ENCODE data around the gene ADAMTSL1.

ADAMTSL1 gene

GRCh38 chr9:18569941-18570630 lies 96.1 kb downstream of the ADAMTSL1 start:
- Histone ChIP-seq H3K36me3 (ENCODE audit: control insufficient read depth in 2 of 2, insufficient read depth in 2 of 2, low read length in 2 of 2) (no peaks in the 10 kb centered on the region), H3K9me3 (ENCODE audit: control insufficient read depth in 2 of 2, low read length in 2 of 2) (no peaks in the 10 kb centered on the region), H3K27ac (ENCODE audit: low read depth in 2 of 2, low read length in 2 of 2) (no peak overlapping the region), H3K4me1 (ENCODE audit: control insufficient read depth in 2 of 2, insufficient read depth in 2 of 2, low read length in 2 of 2) (no peaks in the 10 kb centered on the region), H3K9ac (ENCODE audit: low read depth in 1 of 2, low read length in 2 of 2) (no peak overlapping the region), H3K4me3 (ENCODE audit: low read length in 2 of 2) (no peak overlapping the region), H3K27me3 (ENCODE audit: control insufficient read depth in 2 of 2, insufficient read depth in 2 of 2, low read length in 2 of 2) (no peaks in the 10 kb centered on the region)

GRCh38 chr9:18573021-18573556 lies 99.1 kb downstream of the ADAMTSL1 start:
- Histone ChIP-seq H3K36me3 (ENCODE audit: control insufficient read depth in 2 of 2, insufficient read depth in 2 of 2, low read length in 2 of 2) (no peaks in the 10 kb centered on the region), H3K9ac (ENCODE audit: low read depth in 1 of 2, low read length in 2 of 2) (no peak overlapping the region), H3K4me1 (ENCODE audit: control insufficient read depth in 2 of 2, insufficient read depth in 2 of 2, low read length in 2 of 2) (no peaks in the 10 kb centered on the region), H3K27ac (ENCODE audit: low read depth in 2 of 2, low read length in 2 of 2) (no peak overlapping the region), H3K4me3 (ENCODE audit: low read length in 2 of 2) (no peak overlapping the region), H3K27me3 (ENCODE audit: control insufficient read depth in 2 of 2, insufficient read depth in 2 of 2, low read length in 2 of 2) (no peaks in the 10 kb centered on the region), H3K9me3 (ENCODE audit: control insufficient read depth in 2 of 2, low read length in 2 of 2) (no peaks in the 10 kb centered on the region)

GRCh38 chr9:18575686-18576085 lies 101.7 kb downstream of the ADAMTSL1 start:
- no peaks in the 10 kb centered on the region for H3K36me3 ChIP-seq (ENCODE audit: control insufficient read depth in 2 of 2, insufficient read depth in 2 of 2, low read length in 2 of 2)
- H3K4me1 ChIP-seq (ENCODE audit: control insufficient read depth in 2 of 2, insufficient read depth in 2 of 2, low read length in 2 of 2): no peaks in the 10 kb centered on the region
- H3K27me3 ChIP-seq (ENCODE audit: control insufficient read depth in 2 of 2, insufficient read depth in 2 of 2, low read length in 2 of 2): no peaks in the 10 kb centered on the region
- no peak overlapping the region for H3K27ac ChIP-seq (ENCODE audit: low read depth in 2 of 2, low read length in 2 of 2)
- no peaks in the 10 kb centered on the region for H3K9me3 ChIP-seq (ENCODE audit: control insufficient read depth in 2 of 2, low read length in 2 of 2)
- H3K4me3 ChIP-seq (ENCODE audit: low read length in 2 of 2): no peak overlapping the region
- no peak overlapping the region for H3K9ac ChIP-seq (ENCODE audit: low read depth in 1 of 2, low read length in 2 of 2)

GRCh38 chr9:18579536-18579935 lies 105.6 kb downstream of the ADAMTSL1 start:
- H3K27me3 ChIP-seq (ENCODE audit: control insufficient read depth in 2 of 2, insufficient read depth in 2 of 2, low read length in 2 of 2): no peaks in the 10 kb centered on the region
- H3K9ac ChIP-seq (ENCODE audit: low read depth in 1 of 2, low read length in 2 of 2): no peak overlapping the region
- no peaks in the 10 kb centered on the region for H3K4me1 ChIP-seq (ENCODE audit: control insufficient read depth in 2 of 2, insufficient read depth in 2 of 2, low read length in 2 of 2)
- no peak overlapping the region for H3K4me3 ChIP-seq (ENCODE audit: low read length in 2 of 2)
- no peaks in the 10 kb centered on the region for H3K9me3 ChIP-seq (ENCODE audit: control insufficient read depth in 2 of 2, low read length in 2 of 2)
- H3K27ac ChIP-seq (ENCODE audit: low read depth in 2 of 2, low read length in 2 of 2): no peak overlapping the region
- no peaks in the 10 kb centered on the region for H3K36me3 ChIP-seq (ENCODE audit: control insufficient read depth in 2 of 2, insufficient read depth in 2 of 2, low read length in 2 of 2)

GRCh38 chr9:18580151-18580550 lies 106.2 kb downstream of the ADAMTSL1 start:
- no peak overlapping the region for H3K9ac ChIP-seq (ENCODE audit: low read depth in 1 of 2, low read length in 2 of 2)
- no peaks in the 10 kb centered on the region for H3K36me3 ChIP-seq (ENCODE audit: control insufficient read depth in 2 of 2, insufficient read depth in 2 of 2, low read length in 2 of 2)
- H3K9me3 ChIP-seq (ENCODE audit: control insufficient read depth in 2 of 2, low read length in 2 of 2): no peaks in the 10 kb centered on the region
- H3K27ac ChIP-seq (ENCODE audit: low read depth in 2 of 2, low read length in 2 of 2): no peak overlapping the region
- H3K4me1 ChIP-seq (ENCODE audit: control insufficient read depth in 2 of 2, insufficient read depth in 2 of 2, low read length in 2 of 2): no peaks in the 10 kb centered on the region
- no peak overlapping the region for H3K4me3 ChIP-seq (ENCODE audit: low read length in 2 of 2)
- no peaks in the 10 kb centered on the region for H3K27me3 ChIP-seq (ENCODE audit: control insufficient read depth in 2 of 2, insufficient read depth in 2 of 2, low read length in 2 of 2)

GRCh38 chr9:18585996-18586395 lies 112.0 kb downstream of the ADAMTSL1 start:
- H3K9me3 ChIP-seq (ENCODE audit: control insufficient read depth in 2 of 2, low read length in 2 of 2): peaks cover 0 to 2% of the 10 kb centered on the region in 2 donors

GRCh38 chr9:18588002-18588401 lies 114.0 kb downstream of the ADAMTSL1 start:
- Histone ChIP-seq H3K4me3 (ENCODE audit: low read length in 2 of 2) (no peak overlapping the region), H3K9me3 (ENCODE audit: control insufficient read depth in 2 of 2, low read length in 2 of 2) (peaks cover 0 to 4% of the 10 kb centered on the region in 2 donors), H3K9ac (ENCODE audit: low read depth in 1 of 2, low read length in 2 of 2) (no peak overlapping the region)

More at GRCh38 chr9:18585996-18586395, 112.0 kb downstream of the ADAMTSL1 start:
- Histone ChIP-seq H3K36me3 (ENCODE audit: control insufficient read depth in 2 of 2, insufficient read depth in 2 of 2, low read length in 2 of 2) (no peaks in the 10 kb centered on the region), H3K27ac (ENCODE audit: low read depth in 2 of 2, low read length in 2 of 2) (no peak overlapping the region), H3K9ac (ENCODE audit: low read depth in 1 of 2, low read length in 2 of 2) (no peak overlapping the region), H3K27me3 (ENCODE audit: control insufficient read depth in 2 of 2, insufficient read depth in 2 of 2, low read length in 2 of 2) (no peaks in the 10 kb centered on the region), H3K4me1 (ENCODE audit: control insufficient read depth in 2 of 2, insufficient read depth in 2 of 2, low read length in 2 of 2) (no peaks in the 10 kb centered on the region), H3K4me3 (ENCODE audit: low read length in 2 of 2) (no peak overlapping the region)

GRCh38 chr9:18591261-18591660 lies 117.3 kb downstream of the ADAMTSL1 start:
- H3K27ac ChIP-seq (ENCODE audit: low read depth in 2 of 2, low read length in 2 of 2): no peak overlapping the region
- H3K4me3 ChIP-seq (ENCODE audit: low read length in 2 of 2): no peak overlapping the region
- H3K27me3 ChIP-seq (ENCODE audit: control insufficient read depth in 2 of 2, insufficient read depth in 2 of 2, low read length in 2 of 2): no peaks in the 10 kb centered on the region
- peaks cover 0 to 4% of the 10 kb centered on the region in 2 donors for H3K9me3 ChIP-seq (ENCODE audit: control insufficient read depth in 2 of 2, low read length in 2 of 2)
- H3K9ac ChIP-seq (ENCODE audit: low read depth in 1 of 2, low read length in 2 of 2): no peak overlapping the region
- no peaks in the 10 kb centered on the region for H3K36me3 ChIP-seq (ENCODE audit: control insufficient read depth in 2 of 2, insufficient read depth in 2 of 2, low read length in 2 of 2)
- H3K4me1 ChIP-seq (ENCODE audit: control insufficient read depth in 2 of 2, insufficient read depth in 2 of 2, low read length in 2 of 2): no peaks in the 10 kb centered on the region

More at GRCh38 chr9:18588002-18588401, 114.0 kb downstream of the ADAMTSL1 start:
- no peaks in the 10 kb centered on the region for H3K27me3 ChIP-seq (ENCODE audit: control insufficient read depth in 2 of 2, insufficient read depth in 2 of 2, low read length in 2 of 2)
- no peaks in the 10 kb centered on the region for H3K4me1 ChIP-seq (ENCODE audit: control insufficient read depth in 2 of 2, insufficient read depth in 2 of 2, low read length in 2 of 2)
- no peaks in the 10 kb centered on the region for H3K36me3 ChIP-seq (ENCODE audit: control insufficient read depth in 2 of 2, insufficient read depth in 2 of 2, low read length in 2 of 2)
- no peak overlapping the region for H3K27ac ChIP-seq (ENCODE audit: low read depth in 2 of 2, low read length in 2 of 2)

- Histone ChIP-seq H3K4me1 (ENCODE audit: control insufficient read depth in 2 of 2, insufficient read depth in 2 of 2, low read length in 2 of 2) (no peaks in the 10 kb centered on the region), H3K4me3 (ENCODE audit: low read length in 2 of 2) (no peak overlapping the region), H3K27ac (ENCODE audit: low read depth in 2 of 2, low read length in 2 of 2) (no peak overlapping the region), H3K36me3 (ENCODE audit: control insufficient read depth in 2 of 2, insufficient read depth in 2 of 2, low read length in 2 of 2) (no peaks in the 10 kb centered on the region), H3K27me3 (ENCODE audit: control insufficient read depth in 2 of 2, insufficient read depth in 2 of 2, low read length in 2 of 2) (no peaks in the 10 kb centered on the region), H3K9ac (ENCODE audit: low read depth in 1 of 2, low read length in 2 of 2) (no peak overlapping the region), H3K9me3 (ENCODE audit: control insufficient read depth in 2 of 2, low read length in 2 of 2) (peaks cover 0 to 4% of the 10 kb centered on the region in 2 donors)
Measured at GRCh38 chr9:18594837-18595236, 120.9 kb downstream of the ADAMTSL1 start.

- peaks cover 0 to 4% of the 10 kb centered on the region in 2 donors for H3K9me3 ChIP-seq (ENCODE audit: control insufficient read depth in 2 of 2, low read length in 2 of 2)
- no peak overlapping the region for H3K9ac ChIP-seq (ENCODE audit: low read depth in 1 of 2, low read length in 2 of 2)
- H3K4me3 ChIP-seq (ENCODE audit: low read length in 2 of 2): no peak overlapping the region
- no peak overlapping the region for H3K27ac ChIP-seq (ENCODE audit: low read depth in 2 of 2, low read length in 2 of 2)
- H3K27me3 ChIP-seq (ENCODE audit: control insufficient read depth in 2 of 2, insufficient read depth in 2 of 2, low read length in 2 of 2): no peaks in the 10 kb centered on the region
- H3K4me1 ChIP-seq (ENCODE audit: control insufficient read depth in 2 of 2, insufficient read depth in 2 of 2, low read length in 2 of 2): no peaks in the 10 kb centered on the region
- no peaks in the 10 kb centered on the region for H3K36me3 ChIP-seq (ENCODE audit: control insufficient read depth in 2 of 2, insufficient read depth in 2 of 2, low read length in 2 of 2)
Measured at GRCh38 chr9:18595597-18595996, 121.6 kb downstream of the ADAMTSL1 start.
